Osteocyte (in vitro differentiated cells): ENCODE measurements around the gene PNISR. TPM values are rescaled to one million over a fixed set of nuclear protein-coding genes. Genes with fewer than 3 reads are reported as not detected.

Experiments used
- DNase-seq: peaks from one replicate; pipeline ENCODE4 v3.0.0; 2021; ENCODE audit warnings: mixed read lengths; ENCODE audit not compliant: unreplicated experiment; ENCODE audit errors: extremely low spot score
- H3K27ac Mint-ChIP-seq: one replicate; pipeline ENCODE4 v1.8.0; 2021; ENCODE audit warnings: mild to moderate bottlenecking, mixed read lengths; ENCODE audit not compliant: unreplicated experiment
- H3K27me3 Mint-ChIP-seq: one replicate; pipeline ENCODE4 v1.8.0; 2021; ENCODE audit warnings: mixed read lengths; ENCODE audit not compliant: unreplicated experiment
- H3K36me3 Mint-ChIP-seq: one replicate; pipeline ENCODE4 v1.8.0; 2021; ENCODE audit warnings: mixed read lengths; ENCODE audit not compliant: unreplicated experiment
- H3K4me1 Mint-ChIP-seq: one replicate; pipeline ENCODE4 v1.8.0; 2021; ENCODE audit warnings: mixed read lengths; ENCODE audit not compliant: unreplicated experiment
- H3K4me3 Mint-ChIP-seq: one replicate; pipeline ENCODE4 v1.8.0; 2021; ENCODE audit warnings: mild to moderate bottlenecking, moderate library complexity, mixed read lengths; ENCODE audit not compliant: unreplicated experiment
- H3K9me3 Mint-ChIP-seq: one replicate; pipeline ENCODE4 v1.8.0; 2021; ENCODE audit warnings: mixed read lengths; ENCODE audit not compliant: unreplicated experiment
- total RNA-seq: library from RNA; stranded (reverse); gene quantifications from 2 replicates; pipeline ENCODE4 v1.2.1, GENCODE V29; 2021
- TF ChIP-seq, protein P1 (sequence below): fragments of 200-600 bp; sonication (generic); IDR thresholded peaks from 2 replicates; pipeline ENCODE4 v1.5.0; 2021; ENCODE audit warnings: antibody characterized with exemption, mild to moderate bottlenecking, moderate library complexity

The PNISR gene
- total RNA-seq, 1 donor from 2014 or later = 96.5 TPM

DNA sequence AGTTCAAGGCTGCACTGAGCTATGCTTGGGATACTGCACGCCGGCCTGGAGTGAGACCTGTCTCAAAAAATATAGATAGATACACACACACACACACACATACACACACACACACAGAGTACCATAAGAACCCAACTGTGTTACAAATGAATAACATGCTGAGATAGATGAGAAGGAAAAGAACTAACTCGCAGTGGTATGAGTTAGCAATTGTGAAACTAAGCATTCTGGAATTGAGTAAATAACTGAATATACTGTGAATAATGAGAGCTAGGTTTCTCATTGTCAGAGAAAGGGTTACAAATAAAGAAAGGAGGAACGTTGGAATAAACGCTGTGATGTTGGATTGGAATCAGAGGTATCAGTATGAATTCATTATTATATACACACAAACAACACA is 61.1 kb downstream of the PNISR start:
- Mint-ChIP-seq H3K27me3 (peaks cover 27% of the 10 kb centered on the region), H3K4me1 (no peaks in the 10 kb centered on the region), H3K4me3 (no peak overlapping the region), H3K27ac (no peak overlapping the region), H3K36me3 (no peaks in the 10 kb centered on the region), H3K9me3 (no peaks in the 10 kb centered on the region)
- DNase-seq = no peak
- TF ChIP-seq, protein P1, sequence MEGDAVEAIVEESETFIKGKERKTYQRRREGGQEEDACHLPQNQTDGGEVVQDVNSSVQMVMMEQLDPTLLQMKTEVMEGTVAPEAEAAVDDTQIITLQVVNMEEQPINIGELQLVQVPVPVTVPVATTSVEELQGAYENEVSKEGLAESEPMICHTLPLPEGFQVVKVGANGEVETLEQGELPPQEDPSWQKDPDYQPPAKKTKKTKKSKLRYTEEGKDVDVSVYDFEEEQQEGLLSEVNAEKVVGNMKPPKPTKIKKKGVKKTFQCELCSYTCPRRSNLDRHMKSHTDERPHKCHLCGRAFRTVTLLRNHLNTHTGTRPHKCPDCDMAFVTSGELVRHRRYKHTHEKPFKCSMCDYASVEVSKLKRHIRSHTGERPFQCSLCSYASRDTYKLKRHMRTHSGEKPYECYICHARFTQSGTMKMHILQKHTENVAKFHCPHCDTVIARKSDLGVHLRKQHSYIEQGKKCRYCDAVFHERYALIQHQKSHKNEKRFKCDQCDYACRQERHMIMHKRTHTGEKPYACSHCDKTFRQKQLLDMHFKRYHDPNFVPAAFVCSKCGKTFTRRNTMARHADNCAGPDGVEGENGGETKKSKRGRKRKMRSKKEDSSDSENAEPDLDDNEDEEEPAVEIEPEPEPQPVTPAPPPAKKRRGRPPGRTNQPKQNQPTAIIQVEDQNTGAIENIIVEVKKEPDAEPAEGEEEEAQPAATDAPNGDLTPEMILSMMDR = no peak

- no peak for DNase-seq
Observed at GRCh38 chr6:99362678-99363268, 62.3 kb downstream of the PNISR start.

DNA sequence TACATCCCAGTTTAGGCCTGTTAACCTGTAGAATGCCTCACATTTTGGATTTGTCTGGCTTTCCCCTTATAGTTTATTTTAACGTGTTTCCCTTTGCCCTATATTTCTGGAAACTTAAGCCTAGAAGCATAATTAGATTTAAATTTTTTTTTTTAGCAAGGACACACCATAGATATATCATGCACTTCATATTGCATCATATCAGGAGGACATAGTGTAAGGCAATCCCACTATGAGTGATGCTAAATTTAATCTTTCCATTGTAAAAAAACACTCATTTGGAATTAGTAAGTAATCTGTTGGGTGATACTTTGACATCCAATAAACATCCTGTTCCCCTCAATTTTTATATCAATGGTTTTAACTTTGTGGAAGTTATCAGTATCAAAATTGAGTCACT is 65.3 kb downstream of the PNISR start:
- H3K27me3 Mint-ChIP-seq = peaks cover 57% of the 10 kb centered on the region
- H3K9me3 Mint-ChIP-seq = no peaks in the 10 kb centered on the region
- H3K4me3 Mint-ChIP-seq = no peak overlapping the region
- no peak for DNase-seq
- no peaks in the 10 kb centered on the region for H3K36me3 Mint-ChIP-seq
- H3K27ac Mint-ChIP-seq = no peak overlapping the region
- H3K4me1 Mint-ChIP-seq = no peaks in the 10 kb centered on the region
- TF ChIP-seq, protein P1 = no peak

More at GRCh38 chr6:99362678-99363268, 62.3 kb downstream of the PNISR start:
- Mint-ChIP-seq H3K27ac (no peak overlapping the region), H3K4me1 (no peaks in the 10 kb centered on the region), H3K36me3 (no peaks in the 10 kb centered on the region), H3K27me3 (peaks cover 33% of the 10 kb centered on the region), H3K4me3 (no peak overlapping the region), H3K9me3 (no peaks in the 10 kb centered on the region)
- TF ChIP-seq, protein P1 = no peak

- Mint-ChIP-seq H3K27ac (no peak overlapping the region), H3K4me3 (no peak overlapping the region), H3K9me3 (no peaks in the 10 kb centered on the region), H3K4me1 (no peaks in the 10 kb centered on the region), H3K27me3 (peaks cover 73% of the 10 kb centered on the region), H3K36me3 (no peaks in the 10 kb centered on the region)
- TF ChIP-seq, protein P1 = no peak
- DNase-seq = no peak
Observed at GRCh38 chr6:99356641-99357040, 68.5 kb downstream of the PNISR start.

- no peak overlapping the region for H3K27ac Mint-ChIP-seq
- peaks cover 63% of the 10 kb centered on the region for H3K27me3 Mint-ChIP-seq
- TF ChIP-seq, protein P1 = no peak
- no peaks in the 10 kb centered on the region for H3K9me3 Mint-ChIP-seq
- DNase-seq = no peak
- no peak overlapping the region for H3K4me3 Mint-ChIP-seq
- peaks cover 2% of the 10 kb centered on the region for H3K4me1 Mint-ChIP-seq
- no peaks in the 10 kb centered on the region for H3K36me3 Mint-ChIP-seq
Observed at GRCh38 chr6:99354983-99355382, 70.1 kb downstream of the PNISR start.
